Measurements from ENCODE around the gene SEPTIN3.
A peak's percentile ranks its signal among the peaks of the same experiment; 100 is the strongest.

Gene SEPTIN3

DNA sequence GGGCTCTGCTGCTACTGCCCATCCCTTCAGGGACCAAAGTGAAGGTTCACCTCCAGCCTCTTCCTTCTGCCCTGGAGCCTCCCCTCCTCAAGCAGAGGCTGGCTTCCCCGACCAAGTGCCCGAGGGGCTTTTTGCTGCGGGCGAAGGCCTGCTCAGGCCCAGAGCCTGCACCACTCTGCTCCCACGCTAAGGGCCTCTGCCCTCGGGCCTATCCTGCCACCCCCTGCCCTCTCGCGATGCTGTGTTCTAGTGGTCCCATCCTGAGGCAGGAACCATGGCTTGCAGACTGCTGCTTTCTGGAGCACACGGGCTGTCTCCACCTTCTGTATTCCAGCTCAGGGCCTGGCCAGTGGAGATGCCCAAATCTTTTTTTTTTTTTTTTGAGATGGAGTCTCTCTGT is 33.7 kb upstream of the SEPTIN3 start:
- no peaks in the 10 kb centered on the region for H3K9me3 ChIP-seq
- H3K27me3 ChIP-seq, result no peaks in the 10 kb centered on the region
- H3K4me3 ChIP-seq (ENCODE audit: low read depth in 1 of 2, low read length in 1 of 2), result no peak overlapping the region
- H3K27ac ChIP-seq, result no peak overlapping the region
- no peaks in the 10 kb centered on the region for H3K4me1 ChIP-seq (ENCODE audit: control insufficient read depth in 1 of 2, insufficient read depth in 1 of 2, low read depth in 1 of 2, low read length in 1 of 2)
- TF ChIP-seq, protein P1, sequence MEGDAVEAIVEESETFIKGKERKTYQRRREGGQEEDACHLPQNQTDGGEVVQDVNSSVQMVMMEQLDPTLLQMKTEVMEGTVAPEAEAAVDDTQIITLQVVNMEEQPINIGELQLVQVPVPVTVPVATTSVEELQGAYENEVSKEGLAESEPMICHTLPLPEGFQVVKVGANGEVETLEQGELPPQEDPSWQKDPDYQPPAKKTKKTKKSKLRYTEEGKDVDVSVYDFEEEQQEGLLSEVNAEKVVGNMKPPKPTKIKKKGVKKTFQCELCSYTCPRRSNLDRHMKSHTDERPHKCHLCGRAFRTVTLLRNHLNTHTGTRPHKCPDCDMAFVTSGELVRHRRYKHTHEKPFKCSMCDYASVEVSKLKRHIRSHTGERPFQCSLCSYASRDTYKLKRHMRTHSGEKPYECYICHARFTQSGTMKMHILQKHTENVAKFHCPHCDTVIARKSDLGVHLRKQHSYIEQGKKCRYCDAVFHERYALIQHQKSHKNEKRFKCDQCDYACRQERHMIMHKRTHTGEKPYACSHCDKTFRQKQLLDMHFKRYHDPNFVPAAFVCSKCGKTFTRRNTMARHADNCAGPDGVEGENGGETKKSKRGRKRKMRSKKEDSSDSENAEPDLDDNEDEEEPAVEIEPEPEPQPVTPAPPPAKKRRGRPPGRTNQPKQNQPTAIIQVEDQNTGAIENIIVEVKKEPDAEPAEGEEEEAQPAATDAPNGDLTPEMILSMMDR (IDR thresholded peaks at IDR 0.05), result no peak
- H3K36me3 ChIP-seq, result peaks cover 23% of the 10 kb centered on the region

GRCh38 chr22:41936894-41937169 is 32.4 kb upstream of the SEPTIN3 start:
- H3K4me3 ChIP-seq (ENCODE audit: low read depth in 1 of 2, low read length in 1 of 2), result no peak overlapping the region
- H3K9me3 ChIP-seq, result no peaks in the 10 kb centered on the region
- H3K27me3 ChIP-seq, result no peaks in the 10 kb centered on the region
- no peaks in the 10 kb centered on the region for H3K4me1 ChIP-seq (ENCODE audit: control insufficient read depth in 1 of 2, insufficient read depth in 1 of 2, low read depth in 1 of 2, low read length in 1 of 2)
- H3K27ac ChIP-seq, result no peak overlapping the region
- H3K36me3 ChIP-seq, result peaks cover 23% of the 10 kb centered on the region
- TF ChIP-seq, protein P1 (IDR thresholded peaks at IDR 0.05), result no peak

GRCh38 chr22:41939981-41940831 is 29.0 kb upstream of the SEPTIN3 start:
- TF ChIP-seq, protein P1 (IDR thresholded peaks at IDR 0.05), result no peak
- Histone ChIP-seq H3K4me1 (ENCODE audit: control insufficient read depth in 1 of 2, insufficient read depth in 1 of 2, low read depth in 1 of 2, low read length in 1 of 2) (no peaks in the 10 kb centered on the region), H3K27ac (no peak overlapping the region)

DNA sequence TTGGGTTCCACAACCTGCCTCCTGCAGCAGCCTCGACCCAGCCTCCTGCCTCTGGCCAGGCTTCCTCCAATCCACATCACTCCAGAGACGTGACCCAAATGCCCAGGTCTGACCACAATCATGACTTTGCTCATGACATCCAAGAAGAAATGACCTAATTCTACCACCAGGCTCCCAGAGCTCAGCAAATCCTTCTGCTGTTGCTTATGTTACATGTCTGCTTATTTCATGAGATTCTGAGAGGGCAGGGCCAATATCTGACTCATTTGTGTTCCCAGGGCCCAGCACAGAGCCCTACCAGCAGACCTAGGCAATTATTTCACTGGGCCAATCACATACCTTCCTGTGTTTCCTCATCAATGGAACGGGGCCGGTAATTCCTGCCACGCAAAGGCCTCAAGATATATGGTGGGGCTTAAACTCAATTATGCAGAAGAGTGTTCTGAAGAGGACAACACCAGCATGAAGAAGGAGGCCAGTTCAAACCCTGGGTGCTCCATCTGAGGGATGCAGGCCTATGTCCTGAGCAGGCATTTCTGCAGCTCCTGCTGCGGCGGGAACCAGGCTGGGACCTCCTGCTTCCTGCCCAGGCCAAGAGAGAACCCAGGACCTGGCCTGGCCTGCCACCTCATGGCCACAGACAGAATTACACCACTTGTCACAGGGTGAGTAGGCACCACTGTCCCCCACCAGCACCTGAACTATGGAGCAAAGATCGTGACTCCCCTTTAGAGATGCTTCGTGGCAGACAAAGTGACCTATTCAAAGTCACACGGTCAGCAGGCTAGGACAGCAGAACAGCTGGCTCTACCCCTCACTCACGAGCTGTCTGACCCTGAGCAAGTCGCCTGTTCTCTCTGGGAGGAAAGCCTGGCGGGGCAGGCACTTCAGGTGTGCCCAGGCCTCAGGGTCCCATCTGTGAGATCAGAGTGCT is 28.1 kb upstream of the SEPTIN3 start:
- Histone ChIP-seq H3K36me3 (peaks cover 23% of the 10 kb centered on the region), H3K27me3 (no peaks in the 10 kb centered on the region), H3K4me1 (ENCODE audit: control insufficient read depth in 1 of 2, insufficient read depth in 1 of 2, low read depth in 1 of 2, low read length in 1 of 2) (peaks cover 6 to 8% of the 10 kb centered on the region in 2 experiments), H3K9me3 (no peaks in the 10 kb centered on the region), H3K27ac (no peak overlapping the region), H3K4me3 (ENCODE audit: low read depth in 1 of 2, low read length in 1 of 2) (no peak overlapping the region)
- TF ChIP-seq, protein P1 (IDR thresholded peaks at IDR 0.05), result peak; percentile 80

More at GRCh38 chr22:41939981-41940831, 29.0 kb upstream of the SEPTIN3 start:
- Histone ChIP-seq H3K9me3 (no peaks in the 10 kb centered on the region), H3K27me3 (no peaks in the 10 kb centered on the region), H3K4me3 (ENCODE audit: low read depth in 1 of 2, low read length in 1 of 2) (no peak overlapping the region), H3K36me3 (peaks cover 23% of the 10 kb centered on the region)

- H3K36me3 ChIP-seq, result peaks cover 5% of the 10 kb centered on the region
- no peak overlapping the region for H3K4me3 ChIP-seq (ENCODE audit: low read depth in 1 of 2, low read length in 1 of 2)
- TF ChIP-seq, protein P1 (IDR thresholded peaks at IDR 0.05), result no peak
- no peaks in the 10 kb centered on the region for H3K27me3 ChIP-seq
- no peak overlapping the region for H3K27ac ChIP-seq
- no peaks in the 10 kb centered on the region for H3K9me3 ChIP-seq
- peaks cover 18% of the 10 kb centered on the region in 2 experiments for H3K4me1 ChIP-seq (ENCODE audit: control insufficient read depth in 1 of 2, insufficient read depth in 1 of 2, low read depth in 1 of 2, low read length in 1 of 2)
These were observed 25.5 kb upstream of the SEPTIN3 start for GRCh38 chr22:41943661-41944209.

Data from neutrophil (primary cell).